ENCODE measurements around the gene GPC6. TPM values are rescaled to one million over a fixed set of nuclear protein-coding genes. Genes with fewer than 3 reads are reported as not detected.

The GPC6 gene
- polyA plus RNA-seq, 1 donor from 2014 or later = 9.0 TPM

DNA sequence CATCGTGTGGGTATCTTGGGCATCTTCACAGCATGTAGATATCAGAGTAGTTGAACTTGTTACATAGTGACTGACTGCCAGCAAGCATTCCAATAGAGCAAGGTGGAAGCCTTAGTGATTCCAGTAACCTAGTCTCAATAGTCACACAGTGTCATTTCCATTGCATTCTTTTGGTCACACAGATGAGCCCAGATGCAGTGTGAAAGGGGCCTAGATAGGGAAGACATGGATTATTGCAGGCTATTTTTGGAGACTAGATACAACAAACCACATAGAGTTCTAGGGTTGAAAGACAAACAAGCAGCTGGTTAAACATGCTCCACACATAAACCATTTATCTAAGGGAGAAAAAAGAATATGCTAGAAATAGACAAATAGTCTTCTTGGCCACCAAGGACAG lies 699.4 kb downstream of the GPC6 start:
- no peaks in the 10 kb centered on the region for H3K27me3 ChIP-seq (ENCODE audit: insufficient read depth, low read depth, low read length)
- no peak overlapping the region for H3K9ac ChIP-seq (ENCODE audit: low read length)
- H3K9me3 ChIP-seq (ENCODE audit: low read length) = no peaks in the 10 kb centered on the region
- H4K20me1 ChIP-seq (ENCODE audit: insufficient read depth) = no peaks in the 10 kb centered on the region
- TF ChIP-seq MXI1 (conservative IDR thresholded peaks at IDR 0.05; ENCODE audit: poor library complexity, severe bottlenecking) (no peak), TAF1 (IDR thresholded peaks at IDR 0.05; ENCODE audit: low read depth) (no peak), SMC3 (conservative IDR thresholded peaks at IDR 0.05; ENCODE audit: poor library complexity) (no peak), RAD21 (conservative IDR thresholded peaks at IDR 0.05) (no peak), EZH2 (IDR thresholded peaks at IDR 0.05; ENCODE audit: borderline replicate concordance, insufficient read depth, low read length, poor library complexity, severe bottlenecking) (no peak), REST (IDR thresholded peaks at IDR 0.05; ENCODE audit: borderline replicate concordance) (no peak), EP300 (conservative IDR thresholded peaks at IDR 0.05; ENCODE audit: poor library complexity, severe bottlenecking) (no peak), POLR2AphosphoS5 (IDR thresholded peaks at IDR 0.05) (no peak)
- TF ChIP-seq, protein P1, sequence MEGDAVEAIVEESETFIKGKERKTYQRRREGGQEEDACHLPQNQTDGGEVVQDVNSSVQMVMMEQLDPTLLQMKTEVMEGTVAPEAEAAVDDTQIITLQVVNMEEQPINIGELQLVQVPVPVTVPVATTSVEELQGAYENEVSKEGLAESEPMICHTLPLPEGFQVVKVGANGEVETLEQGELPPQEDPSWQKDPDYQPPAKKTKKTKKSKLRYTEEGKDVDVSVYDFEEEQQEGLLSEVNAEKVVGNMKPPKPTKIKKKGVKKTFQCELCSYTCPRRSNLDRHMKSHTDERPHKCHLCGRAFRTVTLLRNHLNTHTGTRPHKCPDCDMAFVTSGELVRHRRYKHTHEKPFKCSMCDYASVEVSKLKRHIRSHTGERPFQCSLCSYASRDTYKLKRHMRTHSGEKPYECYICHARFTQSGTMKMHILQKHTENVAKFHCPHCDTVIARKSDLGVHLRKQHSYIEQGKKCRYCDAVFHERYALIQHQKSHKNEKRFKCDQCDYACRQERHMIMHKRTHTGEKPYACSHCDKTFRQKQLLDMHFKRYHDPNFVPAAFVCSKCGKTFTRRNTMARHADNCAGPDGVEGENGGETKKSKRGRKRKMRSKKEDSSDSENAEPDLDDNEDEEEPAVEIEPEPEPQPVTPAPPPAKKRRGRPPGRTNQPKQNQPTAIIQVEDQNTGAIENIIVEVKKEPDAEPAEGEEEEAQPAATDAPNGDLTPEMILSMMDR (IDR thresholded peaks at IDR 0.05; ENCODE audit: poor library complexity, severe bottlenecking) = no peak
- H3K79me2 ChIP-seq (replicated peaks; ENCODE audit: insufficient read depth, low read length) = no peaks in the 10 kb centered on the region
- H3F3A ChIP-seq (ENCODE audit: insufficient read depth, low read length, poor library complexity, severe bottlenecking) = no peaks in the 10 kb centered on the region
- no peak overlapping the region for H3K4me3 ChIP-seq (ENCODE audit: low read length)
- H3K27ac ChIP-seq (ENCODE audit: low read length) = no peak overlapping the region
- H3K36me3 ChIP-seq (ENCODE audit: insufficient read depth, low read length) = no peaks in the 10 kb centered on the region
- H2AFZ ChIP-seq (ENCODE audit: low read depth, low read length) = no peak overlapping the region
- H3K4me2 ChIP-seq (ENCODE audit: low read length) = no peak overlapping the region
- H3K9me2 ChIP-seq (ENCODE audit: insufficient read depth, low read length) = no peaks in the 10 kb centered on the region

GRCh38 chr13:93926425-93926824 lies 699.8 kb downstream of the GPC6 start:
- no peak overlapping the region for H3K9ac ChIP-seq (ENCODE audit: low read length)
- no peaks in the 10 kb centered on the region for H3K9me2 ChIP-seq (ENCODE audit: insufficient read depth, low read length)
- no peaks in the 10 kb centered on the region for H3F3A ChIP-seq (ENCODE audit: insufficient read depth, low read length, poor library complexity, severe bottlenecking)
- H3K36me3 ChIP-seq (ENCODE audit: insufficient read depth, low read length) = no peaks in the 10 kb centered on the region
- TF ChIP-seq TAF1 (IDR thresholded peaks at IDR 0.05; ENCODE audit: low read depth) (no peak), POLR2AphosphoS5 (IDR thresholded peaks at IDR 0.05) (no peak)
- H2AFZ ChIP-seq (ENCODE audit: low read depth, low read length) = no peak overlapping the region
- no peaks in the 10 kb centered on the region for H3K9me3 ChIP-seq (ENCODE audit: low read length)
- no peak overlapping the region for H3K4me2 ChIP-seq (ENCODE audit: low read length)
- H3K79me2 ChIP-seq (replicated peaks; ENCODE audit: insufficient read depth, low read length) = no peaks in the 10 kb centered on the region
- no peak overlapping the region for H3K27ac ChIP-seq (ENCODE audit: low read length)
- H3K27me3 ChIP-seq (ENCODE audit: insufficient read depth, low read depth, low read length) = no peaks in the 10 kb centered on the region
- H4K20me1 ChIP-seq (ENCODE audit: insufficient read depth) = no peaks in the 10 kb centered on the region
- no peak overlapping the region for H3K4me3 ChIP-seq (ENCODE audit: low read length)

DNA sequence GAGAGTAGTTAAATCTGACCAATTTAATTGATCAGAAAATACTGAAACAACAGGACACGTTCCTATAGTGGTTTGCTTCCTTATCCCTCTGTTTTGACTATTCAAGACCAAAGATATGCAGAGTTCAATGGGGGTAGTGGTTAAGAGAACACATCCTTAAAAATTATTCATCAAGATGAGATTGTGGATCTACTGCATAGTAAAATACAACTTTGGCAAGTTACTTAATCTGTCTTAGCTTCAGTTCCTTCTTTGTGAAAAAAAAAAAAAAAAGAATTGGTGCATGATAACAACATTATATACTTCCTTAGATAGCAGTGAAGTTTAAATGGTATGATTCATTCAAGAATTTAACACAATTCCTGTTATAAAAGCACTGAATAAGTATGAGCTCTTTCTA lies 700.8 kb downstream of the GPC6 start:
- no peaks in the 10 kb centered on the region for H3K27me3 ChIP-seq (ENCODE audit: insufficient read depth, low read depth, low read length)
- H3F3A ChIP-seq (ENCODE audit: insufficient read depth, low read length, poor library complexity, severe bottlenecking) = no peaks in the 10 kb centered on the region
- H3K27ac ChIP-seq (ENCODE audit: low read length) = no peak overlapping the region
- no peak overlapping the region for H3K9ac ChIP-seq (ENCODE audit: low read length)
- no peaks in the 10 kb centered on the region for H3K9me3 ChIP-seq (ENCODE audit: low read length)
- H3K36me3 ChIP-seq (ENCODE audit: insufficient read depth, low read length) = no peaks in the 10 kb centered on the region
- H3K9me2 ChIP-seq (ENCODE audit: insufficient read depth, low read length) = no peaks in the 10 kb centered on the region
- H3K4me2 ChIP-seq (ENCODE audit: low read length) = no peak overlapping the region
- no peak overlapping the region for H2AFZ ChIP-seq (ENCODE audit: low read depth, low read length)
- no peaks in the 10 kb centered on the region for H4K20me1 ChIP-seq (ENCODE audit: insufficient read depth)
- H3K4me3 ChIP-seq (ENCODE audit: low read length) = no peak overlapping the region
- H3K79me2 ChIP-seq (replicated peaks; ENCODE audit: insufficient read depth, low read length) = no peaks in the 10 kb centered on the region
- TF ChIP-seq SMC3 (conservative IDR thresholded peaks at IDR 0.05; ENCODE audit: poor library complexity) (no peak), EP300 (conservative IDR thresholded peaks at IDR 0.05; ENCODE audit: poor library complexity, severe bottlenecking) (no peak), EZH2 (IDR thresholded peaks at IDR 0.05; ENCODE audit: borderline replicate concordance, insufficient read depth, low read length, poor library complexity, severe bottlenecking) (no peak), RAD21 (conservative IDR thresholded peaks at IDR 0.05) (no peak), TAF1 (IDR thresholded peaks at IDR 0.05; ENCODE audit: low read depth) (no peak), MXI1 (conservative IDR thresholded peaks at IDR 0.05; ENCODE audit: poor library complexity, severe bottlenecking) (no peak)

All from neural cell (in vitro differentiated cells).